IPS-NIHi7 (cell line): ENCODE data around the gene DMC1.

Source experiments
- DNase-seq: peaks from one replicate; pipeline ENCODE4 v3.0.0; 2012; ENCODE audit warnings: mixed read lengths; ENCODE audit errors: extremely low spot score

Gene DMC1

GRCh38 chr22:38503021-38503420 is 67.0 kb downstream of the DMC1 start:
- no peak for DNase-seq

GRCh38 chr22:38501797-38502672 is 67.9 kb downstream of the DMC1 start:
- DNase-seq = no peak

- no peak for DNase-seq
Measured at GRCh38 chr22:38497869-38498268, 72.1 kb downstream of the DMC1 start.

GRCh38 chr22:38494939-38495338 is 75.0 kb downstream of the DMC1 start:
- DNase-seq = no peak

GRCh38 chr22:38494498-38494897 is 75.5 kb downstream of the DMC1 start:
- DNase-seq = no peak

- DNase-seq = no peak
Measured at GRCh38 chr22:38491707-38492348, 78.2 kb downstream of the DMC1 start.

- no peak for DNase-seq
Measured at GRCh38 chr22:38490915-38491314, 79.1 kb downstream of the DMC1 start.

GRCh38 chr22:38490475-38490874 is 79.5 kb downstream of the DMC1 start:
- no peak for DNase-seq

GRCh38 chr22:38489561-38490145 is 80.3 kb downstream of the DMC1 start:
- DNase-seq = no peak

GRCh38 chr22:38489142-38489541 is 80.8 kb downstream of the DMC1 start:
- no peak for DNase-seq

GRCh38 chr22:38487946-38488345 is 82.0 kb downstream of the DMC1 start:
- DNase-seq = no peak

- no peak for DNase-seq
Measured at GRCh38 chr22:38485783-38486182, 84.2 kb downstream of the DMC1 start.

GRCh38 chr22:38484244-38484643 is 85.7 kb downstream of the DMC1 start:
- no peak for DNase-seq

- DNase-seq = no peak
Measured at GRCh38 chr22:38482662-38483308, 87.2 kb downstream of the DMC1 start.

- DNase-seq = no peak
Measured at GRCh38 chr22:38481871-38482332, 88.1 kb downstream of the DMC1 start.

GRCh38 chr22:38481162-38481870 is 88.7 kb downstream of the DMC1 start:
- DNase-seq = no peak

GRCh38 chr22:38479096-38479837 is 90.7 kb downstream of the DMC1 start:
- no peak for DNase-seq

- DNase-seq = no peak
Measured at GRCh38 chr22:38477585-38477984, 92.4 kb downstream of the DMC1 start.

- DNase-seq = no peak
Measured at GRCh38 chr22:38474003-38474607, 95.9 kb downstream of the DMC1 start.

GRCh38 chr22:38471237-38471636 is 98.7 kb downstream of the DMC1 start:
- DNase-seq = no peak
